OCI-LY1 (cell line): ENCODE results near the gene MDN1.

Source experiments
- H2AFZ ChIP-seq: fragments of 200-600 bp; sonication (generic), shearing (Covaris generic); 2 replicates; pipeline ENCODE4 v1.6.0; 2014; ENCODE audit warnings: antibody characterized with exemption, mild to moderate bottlenecking, low read length
- H3F3A ChIP-seq: fragments of 200-600 bp; sonication (generic), shearing (Covaris generic); 2 replicates; pipeline ENCODE4 v1.6.0; 2014; ENCODE audit warnings: mild to moderate bottlenecking, antibody characterized with exemption, low read length, moderate library complexity; ENCODE audit not compliant: insufficient read depth
- H3K27ac ChIP-seq: fragments of 200-600 bp; sonication (generic); 2 replicates; pipeline ENCODE4 v1.5.1; 2014; ENCODE audit warnings: low read length, mixed run types, mild to moderate bottlenecking, low read depth; ENCODE audit not compliant: poor library complexity, severe bottlenecking
- H3K27me3 ChIP-seq: fragments of 200-600 bp; sonication (generic); 2 replicates; pipeline ENCODE4 v1.6.0; 2014; ENCODE audit warnings: antibody characterized with exemption, mild to moderate bottlenecking, low read length, moderate library complexity; ENCODE audit not compliant: insufficient read depth
- H3K36me3 ChIP-seq: fragments of 200-600 bp; sonication (generic); 2 replicates; pipeline ENCODE4 v1.6.1; 2014; ENCODE audit warnings: mild to moderate bottlenecking, antibody characterized with exemption, low read length, moderate library complexity, mixed read lengths; ENCODE audit not compliant: insufficient read depth
- H3K4me1 ChIP-seq: fragments of 200-600 bp; sonication (generic); 2 replicates; pipeline ENCODE4 v1.5.1; 2014; ENCODE audit warnings: mild to moderate bottlenecking, low read length, moderate library complexity; ENCODE audit not compliant: insufficient read depth, severe bottlenecking
- H3K4me2 ChIP-seq: fragments of 200-600 bp; sonication (generic), shearing (Covaris generic); 2 replicates; pipeline ENCODE4 v1.6.1; 2014; ENCODE audit warnings: low read length
- H3K4me3 ChIP-seq: fragments of 200-600 bp; sonication (generic); 2 replicates; pipeline ENCODE4 v1.5.1; 2014; ENCODE audit warnings: low read length, low read depth, mild to moderate bottlenecking, mixed read lengths; ENCODE audit not compliant: poor library complexity, severe bottlenecking
- H3K79me2 ChIP-seq: fragments of 200-600 bp; shearing (Covaris generic); 2 replicates; pipeline ENCODE4 v1.6.1; 2016; ENCODE audit warnings: mixed run types, low read length, mixed read lengths; ENCODE audit not compliant: insufficient read depth
- H3K9ac ChIP-seq: fragments of 200-600 bp; sonication (generic), shearing (Covaris generic); 2 replicates; pipeline ENCODE4 v1.6.1; 2014; ENCODE audit warnings: mild to moderate bottlenecking, low read length, mixed read lengths
- H3K9me2 ChIP-seq: fragments of 200-600 bp; sonication (generic), shearing (Covaris generic); 2 replicates; pipeline ENCODE4 v1.6.1; 2014; ENCODE audit warnings: low read depth, mild to moderate bottlenecking, low read length, mixed read lengths
- H3K9me3 ChIP-seq: fragments of 200-600 bp; shearing (Covaris generic); 2 replicates; pipeline ENCODE4 v1.6.1; 2014; ENCODE audit warnings: low read length, mixed read lengths
- H4K20me1 ChIP-seq: fragments of 200-600 bp; sonication (generic), shearing (Covaris generic); 2 replicates; pipeline ENCODE4 v1.6.0; 2016; ENCODE audit warnings: mild to moderate bottlenecking, low read length; ENCODE audit not compliant: insufficient read depth
- EZH2 ChIP-seq: fragments of 200-600 bp; sonication (generic), shearing (Covaris generic); IDR thresholded peaks from 2 replicates; pipeline ENCODE4 v1.8.0; 2017; ENCODE audit warnings: borderline replicate concordance, mixed run types, mild to moderate bottlenecking, antibody characterized with exemption, low read length, moderate library complexity, mixed read lengths
- TF ChIP-seq, protein P1 (sequence below): fragments of 200-600 bp; sonication (generic), shearing (Covaris generic); IDR thresholded peaks from 2 replicates; pipeline ENCODE4 v1.5.1; 2017; ENCODE audit warnings: mild to moderate bottlenecking, antibody characterized with exemption, low read length, moderate library complexity, mixed read lengths

Gene MDN1

DNA sequence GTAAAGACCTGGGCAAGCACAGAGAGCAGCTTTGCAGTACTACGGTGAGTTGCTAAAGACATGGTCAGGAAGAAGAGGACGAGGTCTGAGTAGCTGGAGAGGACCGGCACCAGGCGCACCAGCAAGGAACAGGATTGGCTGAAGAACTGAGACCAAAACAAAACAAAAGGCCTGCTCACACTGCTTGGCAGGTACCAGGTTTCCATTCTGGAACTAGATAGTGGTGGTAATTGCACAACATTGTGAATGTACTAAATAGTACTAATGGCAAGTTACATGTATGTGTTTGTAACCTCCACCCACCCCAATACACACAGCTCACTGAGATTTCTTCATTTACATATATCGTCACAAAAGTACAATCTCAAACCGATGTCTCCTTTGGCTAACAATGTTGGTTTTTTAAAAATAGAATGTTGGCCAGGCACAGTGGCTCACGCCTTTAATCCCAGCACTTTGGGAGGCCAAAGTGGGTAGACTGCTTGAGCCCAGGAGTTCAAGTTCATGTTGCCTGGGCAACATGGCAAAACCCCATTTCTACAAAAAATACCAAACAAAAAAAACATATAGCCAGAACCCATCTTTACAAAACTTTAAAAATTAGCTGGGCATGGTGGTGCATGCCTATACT is 148.5 kb downstream of the MDN1 start:
- no peak overlapping the region for H3K27ac ChIP-seq
- no peaks in the 10 kb centered on the region for H3K9me2 ChIP-seq
- H3K9me3 ChIP-seq, result no peaks in the 10 kb centered on the region
- H2AFZ ChIP-seq, result no peak overlapping the region
- H3K4me3 ChIP-seq, result no peak overlapping the region
- H3F3A ChIP-seq, result no peaks in the 10 kb centered on the region
- H3K4me1 ChIP-seq, result no peaks in the 10 kb centered on the region
- TF ChIP-seq, protein P1, sequence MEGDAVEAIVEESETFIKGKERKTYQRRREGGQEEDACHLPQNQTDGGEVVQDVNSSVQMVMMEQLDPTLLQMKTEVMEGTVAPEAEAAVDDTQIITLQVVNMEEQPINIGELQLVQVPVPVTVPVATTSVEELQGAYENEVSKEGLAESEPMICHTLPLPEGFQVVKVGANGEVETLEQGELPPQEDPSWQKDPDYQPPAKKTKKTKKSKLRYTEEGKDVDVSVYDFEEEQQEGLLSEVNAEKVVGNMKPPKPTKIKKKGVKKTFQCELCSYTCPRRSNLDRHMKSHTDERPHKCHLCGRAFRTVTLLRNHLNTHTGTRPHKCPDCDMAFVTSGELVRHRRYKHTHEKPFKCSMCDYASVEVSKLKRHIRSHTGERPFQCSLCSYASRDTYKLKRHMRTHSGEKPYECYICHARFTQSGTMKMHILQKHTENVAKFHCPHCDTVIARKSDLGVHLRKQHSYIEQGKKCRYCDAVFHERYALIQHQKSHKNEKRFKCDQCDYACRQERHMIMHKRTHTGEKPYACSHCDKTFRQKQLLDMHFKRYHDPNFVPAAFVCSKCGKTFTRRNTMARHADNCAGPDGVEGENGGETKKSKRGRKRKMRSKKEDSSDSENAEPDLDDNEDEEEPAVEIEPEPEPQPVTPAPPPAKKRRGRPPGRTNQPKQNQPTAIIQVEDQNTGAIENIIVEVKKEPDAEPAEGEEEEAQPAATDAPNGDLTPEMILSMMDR, result no peak
- TF ChIP-seq EZH2, result no peak
- no peaks in the 10 kb centered on the region for H3K27me3 ChIP-seq
- H3K79me2 ChIP-seq, result no peaks in the 10 kb centered on the region
- H3K4me2 ChIP-seq, result no peak overlapping the region
- H4K20me1 ChIP-seq, result no peaks in the 10 kb centered on the region
- no peak overlapping the region for H3K9ac ChIP-seq
- H3K36me3 ChIP-seq, result peaks cover 91% of the 10 kb centered on the region

DNA sequence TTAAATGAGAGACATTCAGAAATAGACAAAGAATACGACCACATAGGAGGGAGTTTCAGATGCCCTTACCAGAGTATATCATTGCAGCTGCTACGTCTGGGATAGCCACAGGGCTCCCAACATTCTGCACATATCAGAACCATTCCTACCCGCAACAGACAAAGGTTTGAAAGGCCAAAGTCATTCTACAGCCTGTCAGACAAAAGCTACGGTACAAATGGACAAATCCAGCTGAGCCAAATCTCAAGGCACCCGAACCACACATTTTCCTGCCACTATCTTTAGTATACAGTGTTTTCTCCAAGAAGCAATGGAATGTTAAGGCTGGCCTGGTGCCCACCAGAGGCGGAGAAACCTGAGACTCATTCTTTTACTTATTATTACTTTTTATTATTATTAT is 150.6 kb downstream of the MDN1 start:
- Histone ChIP-seq H2AFZ (no peak overlapping the region), H3K27ac (no peak overlapping the region), H3K9me2 (no peaks in the 10 kb centered on the region), H3K4me1 (no peaks in the 10 kb centered on the region), H3K27me3 (no peaks in the 10 kb centered on the region), H3K4me2 (no peak overlapping the region), H3K79me2 (no peaks in the 10 kb centered on the region), H3F3A (no peaks in the 10 kb centered on the region), H3K9ac (no peak overlapping the region), H4K20me1 (no peaks in the 10 kb centered on the region), H3K9me3 (no peaks in the 10 kb centered on the region), H3K4me3 (no peak overlapping the region), H3K36me3 (peaks cover 86% of the 10 kb centered on the region)
- TF ChIP-seq EZH2, result no peak
- TF ChIP-seq, protein P1, result no peak

DNA sequence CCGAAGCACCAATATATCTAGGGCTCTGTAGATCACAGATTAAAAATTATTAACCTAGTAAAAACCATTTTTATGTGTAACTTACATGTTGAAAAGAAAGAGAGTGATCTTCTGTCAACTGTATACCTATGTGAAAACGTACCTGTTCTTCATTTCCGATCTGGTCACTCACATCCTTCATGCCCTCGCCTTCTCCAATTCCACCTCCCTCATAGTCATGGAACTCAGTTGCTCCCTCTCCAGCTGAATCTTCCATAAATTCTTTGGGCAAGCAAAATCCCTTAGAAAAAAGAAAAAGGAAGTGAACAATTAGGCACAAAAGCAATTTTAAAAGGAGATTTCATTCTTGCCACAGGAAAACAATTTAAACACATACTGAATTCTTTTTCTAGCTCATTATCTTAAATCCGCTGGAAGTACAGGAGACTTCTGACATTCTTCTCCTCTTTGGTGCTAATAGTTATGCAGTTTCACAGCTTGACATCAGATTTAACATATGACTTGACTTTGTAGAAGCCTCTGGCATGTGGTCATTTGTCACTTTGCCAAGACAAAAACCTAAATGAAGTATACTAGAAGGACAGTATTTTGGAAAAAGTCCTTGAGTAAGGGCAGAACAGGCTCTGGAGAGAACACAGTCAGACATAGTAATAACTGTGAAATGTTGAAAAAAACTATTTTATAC is 151.6 kb downstream of the MDN1 start:
- H3K27ac ChIP-seq, result no peak overlapping the region

More for the DNA sequence above, 151.6 kb downstream of the MDN1 start:
- Histone ChIP-seq H3K79me2 (no peaks in the 10 kb centered on the region), H2AFZ (no peak overlapping the region), H3K9me2 (no peaks in the 10 kb centered on the region), H3K4me2 (no peak overlapping the region), H4K20me1 (no peaks in the 10 kb centered on the region), H3K9ac (no peak overlapping the region), H3F3A (no peaks in the 10 kb centered on the region), H3K4me1 (no peaks in the 10 kb centered on the region), H3K27me3 (no peaks in the 10 kb centered on the region), H3K36me3 (peaks cover 89% of the 10 kb centered on the region), H3K9me3 (no peaks in the 10 kb centered on the region), H3K4me3 (no peak overlapping the region)
- TF ChIP-seq EZH2, result no peak
- TF ChIP-seq, protein P1, result no peak
